Heart right ventricle (tissue), 16 donors: ENCODE measurements around the gene MAN1A1. TPM values are rescaled to one million over a fixed set of nuclear protein-coding genes. Genes with fewer than 3 reads are reported as not detected.
A peak's percentile ranks its signal among the peaks of the same experiment; 100 is the strongest.

Source experiments
- ATAC-seq, 8 donors: fragments of 200-7000 bp; cut with Tn5 transposase; one replicate each; pipeline ENCODE4 v1.9.1; 2020; ENCODE audit warnings: mild to moderate bottlenecking in 8 of 8, moderate library complexity in 8 of 8, moderate number of reproducible peaks in 1 of 8
- DNase-seq, 2 donors: peaks; one replicate each; pipeline ENCODE4 v3.0.0-alpha.2; 2020
- H3K27ac ChIP-seq, 10 donors: fragments of 200-600 bp; sonication (generic) in 2 of 10; one replicate each; pipeline versions ENCODE4 v1.5.0 to v1.8.0; 2020 to 2022; ENCODE audit warnings: mild to moderate bottlenecking in 3 of 10
- H3K27me3 ChIP-seq, 7 donors: fragments of 200-600 bp; one replicate each; pipeline ENCODE4 v1.8.0; 2021 to 2022; ENCODE audit warnings: mild to moderate bottlenecking in 2 of 7
- H3K36me3 ChIP-seq, 9 donors: fragments of 200-600 bp; sonication (generic) in 1 of 9; one replicate each; pipeline versions ENCODE4 v1.5.0 to v1.8.0; 2020 to 2022; ENCODE audit warnings: mild to moderate bottlenecking in 2 of 9
- H3K4me1 ChIP-seq, 9 donors: fragments of 200-600 bp; sonication (generic) in 1 of 9; one replicate each; pipeline versions ENCODE4 v1.5.0 to v1.8.0; 2020 to 2022; ENCODE audit warnings: mild to moderate bottlenecking in 4 of 9
- H3K4me3 ChIP-seq, 10 donors: fragments of 200-600 bp; sonication (generic) in 2 of 10; one replicate each; pipeline versions ENCODE4 v1.5.0 to v1.8.0; 2020 to 2022; ENCODE audit warnings: mild to moderate bottlenecking in 7 of 10, moderate library complexity in 2 of 10
- H3K9me3 ChIP-seq, 11 donors: fragments of 200-600 bp in 10 of 11; sonication (generic) in 2 of 11; one replicate each; pipeline versions ENCODE4 v1.5.0 to v1.8.0; 2013 to 2022; ENCODE audit warnings: mild to moderate bottlenecking in 2 of 11, control low read depth in 1 of 11, moderate library complexity in 1 of 11
- WGBS, 2 donors: extraction: QIAGEN DNeasy Blood & Tissue Kit; methylation state at CpG; one replicate each; pipeline ENCODE4 v1.1.7; 2013; ENCODE audit warnings: inconsistent platforms in 1 of 2; 5-methylcytosine and 5-hydroxymethylcytosine counted together
- intact Hi-C, 10 donors: fragments of 100-400 bp; cut with DNase I; formaldehyde crosslinking; loops; one replicate each; pipeline versions ENCODE4 v1.11.1 to v1.14.2; 2022
- polyA plus RNA-seq, 2 donors: library from polyadenylated mRNA; stranded (reverse); fragments of 200-250 nt; gene quantifications; one replicate each; pipeline ENCODE4 v1.2.3, GENCODE V29; 2013
- total RNA-seq, 10 donors: library from RNA; stranded (reverse); fragmentation: NEBNext Ultra II Directional in 3 of 10; extraction: Animal tissue kit (Norgen Biotek cat#: 25700) in 3 of 10; gene quantifications; one replicate each; pipeline versions ENCODE4 v1.2.1 to v1.2.4, GENCODE V29; 2021 to 2023
- TF ChIP-seq, protein P1 (sequence below), 9 donors: fragments of 200-600 bp; sonication (generic) in 2 of 9; IDR thresholded peaks; one replicate each; pipeline versions ENCODE4 v1.5.0 to v1.8.0; 2021 to 2022; ENCODE audit warnings: antibody characterized with exemption in 9 of 9, mild to moderate bottlenecking in 5 of 9, moderate library complexity in 1 of 9
- donor health status: Arrhythmogenic right ventricular cardiomyopathy.
- donor health status: ischemic (EF 13 %, LVEDD 7.1; RV severe dilation, severe dysfunction).
- donor health status: healthy with polysubstance abuse.
- donor health status: DM: no; HTN: yes; CAD: no.
- donor health status: DM: no; HTN: no; CAD: no.
- donor health status: ischemic (EF 25% LVEDD 6.9; RV normal size, moderate dysfunction).
- donor health status: ischemic (EF 25% LVEDD 5.7; RV mildly dilated, moderate dysfunction).
- donor health status: healthy.
- donor health status: DM: yes; HTN: yes; CAD: no.
- donor health status: Ischemic cardiomyopathy.
- donor health status: ischemic (EF 35%, LVEDD 5.7; RV mildly dilated, moderate dysfunction).
- donor health status: nonischemic (EF 11% LVEDD 7.7; RV severe dilation, severe dysfunction).
- donor health status: DM: yes; HTN: yes; CAD: no.
- donor health status: PGD.
- donor health status: ischemic (EF 29% LVEDD 5.4; RV normal size, mild dysfunction).
- donor health status: nonischemic (EF 23%, LVEDD 6.1; RV moderate dilation, normal function).

Gene MAN1A1
- total and polyA plus RNA-seq, 12 donors: 6.2 to 22.0 (median 10.2) TPM

DNA sequence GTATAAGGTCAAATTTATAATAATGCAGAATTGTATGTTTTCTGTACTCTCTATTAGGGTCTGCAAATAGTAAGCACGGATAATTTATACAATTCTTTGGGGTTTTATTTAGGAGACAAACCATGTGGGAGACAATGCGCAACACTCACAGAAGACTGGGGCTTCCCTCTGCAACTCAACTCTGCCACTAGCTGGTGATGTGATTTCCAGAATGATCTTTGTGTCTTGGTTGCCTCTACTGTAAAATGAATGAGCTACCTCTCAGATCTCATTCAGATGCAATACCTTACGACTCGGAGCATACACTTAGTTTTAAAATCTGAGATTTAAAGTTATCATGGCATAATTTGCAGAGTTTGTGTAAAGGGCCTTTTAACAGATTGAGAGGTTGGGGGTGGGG lies 6.4 kb downstream of the MAN1A1 start:
- Histone ChIP-seq H3K27me3 (no peaks in the 10 kb centered on the region), H3K4me3 (no peak overlapping the region), H3K36me3 (peaks cover 0 to 41% (median 0%) of the 10 kb centered on the region in 9 donors), H3K4me1 (peaks cover 0 to 96% (median 53%) of the 10 kb centered on the region in 9 donors), H3K9me3 (no peaks in the 10 kb centered on the region), H3K27ac (no peak overlapping the region)
- TF ChIP-seq, protein P1, sequence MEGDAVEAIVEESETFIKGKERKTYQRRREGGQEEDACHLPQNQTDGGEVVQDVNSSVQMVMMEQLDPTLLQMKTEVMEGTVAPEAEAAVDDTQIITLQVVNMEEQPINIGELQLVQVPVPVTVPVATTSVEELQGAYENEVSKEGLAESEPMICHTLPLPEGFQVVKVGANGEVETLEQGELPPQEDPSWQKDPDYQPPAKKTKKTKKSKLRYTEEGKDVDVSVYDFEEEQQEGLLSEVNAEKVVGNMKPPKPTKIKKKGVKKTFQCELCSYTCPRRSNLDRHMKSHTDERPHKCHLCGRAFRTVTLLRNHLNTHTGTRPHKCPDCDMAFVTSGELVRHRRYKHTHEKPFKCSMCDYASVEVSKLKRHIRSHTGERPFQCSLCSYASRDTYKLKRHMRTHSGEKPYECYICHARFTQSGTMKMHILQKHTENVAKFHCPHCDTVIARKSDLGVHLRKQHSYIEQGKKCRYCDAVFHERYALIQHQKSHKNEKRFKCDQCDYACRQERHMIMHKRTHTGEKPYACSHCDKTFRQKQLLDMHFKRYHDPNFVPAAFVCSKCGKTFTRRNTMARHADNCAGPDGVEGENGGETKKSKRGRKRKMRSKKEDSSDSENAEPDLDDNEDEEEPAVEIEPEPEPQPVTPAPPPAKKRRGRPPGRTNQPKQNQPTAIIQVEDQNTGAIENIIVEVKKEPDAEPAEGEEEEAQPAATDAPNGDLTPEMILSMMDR (IDR thresholded peaks at IDR 0.05): peak in 2 of 9 donors; percentile 8 to 16
- DNase-seq: no peak
- no peak for ATAC-seq
- WGBS, 2 donors: 93 to 95% methylated on average over 4 of the region's 4 CpGs
- intact Hi-C loops: loop anchor here in 7 of 10 donors (10.0 kb wide), 4 partner anchors 128 to 198 kb away; no protein-coding TSS in a partner anchor

DNA sequence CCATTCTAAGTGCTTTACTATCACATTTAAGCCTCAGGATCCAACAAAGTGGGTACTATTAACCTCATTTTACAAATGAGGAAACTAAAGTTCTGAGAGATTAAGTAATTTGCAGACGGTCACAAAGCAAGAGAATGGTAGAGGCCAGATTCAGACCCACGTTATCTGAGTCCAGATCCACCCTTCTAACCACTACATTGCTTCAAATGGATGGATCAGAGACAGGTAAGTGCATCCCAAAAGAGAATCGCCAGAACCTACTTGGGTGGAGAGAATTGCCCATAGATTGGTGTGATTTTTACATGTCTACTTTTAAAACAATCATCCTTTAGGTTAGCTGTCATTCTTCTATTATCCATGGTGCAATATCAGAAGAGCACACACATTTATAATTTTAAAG lies 7.1 kb downstream of the MAN1A1 start:
- Histone ChIP-seq H3K27ac (no peak overlapping the region), H3K4me1 (peaks cover 0 to 98% (median 50%) of the 10 kb centered on the region in 9 donors), H3K27me3 (no peaks in the 10 kb centered on the region), H3K36me3 (peaks cover 0 to 43% (median 0%) of the 10 kb centered on the region in 9 donors), H3K9me3 (no peaks in the 10 kb centered on the region), H3K4me3 (no peak overlapping the region)
- no peak for ATAC-seq
- no peak for DNase-seq
- intact Hi-C loops: loop anchor here in 7 of 10 donors (10.0 kb wide), 4 partner anchors 128 to 198 kb away; no protein-coding TSS in a partner anchor
- 90 to 92% methylated on average over 3 of the region's 3 CpGs for WGBS, 2 donors
- TF ChIP-seq, protein P1 (IDR thresholded peaks at IDR 0.05): no peak

DNA sequence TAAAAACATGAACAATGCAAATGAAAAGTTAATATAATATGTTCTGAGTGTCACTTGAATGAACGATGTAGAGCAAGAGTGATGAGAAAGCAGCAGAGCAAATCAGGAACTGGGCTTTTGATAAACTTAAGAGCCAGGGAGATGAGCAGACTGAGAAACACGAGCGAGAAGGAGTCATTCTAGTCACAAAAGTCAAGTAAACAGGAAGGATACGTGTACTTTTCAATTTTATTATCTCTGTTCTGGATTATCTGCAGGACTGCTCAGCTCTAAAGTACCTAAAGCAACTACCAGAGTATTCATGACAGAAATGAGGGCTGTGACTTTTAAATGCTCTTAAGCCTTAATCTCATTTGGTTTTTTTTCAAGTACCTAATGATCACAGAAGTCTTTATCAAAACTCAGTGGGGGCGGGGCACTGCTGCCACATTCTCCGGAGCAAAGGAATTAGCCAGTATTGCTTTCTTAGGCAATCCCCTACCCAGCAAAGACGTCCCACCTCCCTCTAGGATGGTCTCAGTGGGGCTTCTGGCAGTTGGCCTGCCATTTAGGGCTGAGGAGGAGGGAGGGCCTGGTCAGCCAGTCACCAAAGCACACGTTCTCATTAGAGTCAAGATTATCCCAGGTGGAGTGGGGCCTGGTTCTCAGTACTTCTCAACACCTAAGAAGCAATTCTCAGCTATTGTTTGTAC lies 8.6 kb downstream of the MAN1A1 start:
- Histone ChIP-seq H3K27ac (peak overlapping the region in 4 of 10 donors; percentile 28 to 48 (median 40)), H3K36me3 (peaks cover 0 to 47% (median 0%) of the 10 kb centered on the region in 9 donors), H3K4me1 (peaks cover 0 to 99% (median 41%) of the 10 kb centered on the region in 9 donors), H3K9me3 (no peaks in the 10 kb centered on the region), H3K4me3 (peak overlapping the region in 2 of 10 donors; percentile 3 to 9), H3K27me3 (no peaks in the 10 kb centered on the region)
- WGBS, 2 donors: 48 to 54% methylated on average over 8 of the region's 8 CpGs
- ATAC-seq (peak in 1 of 8 donors; percentile 18), DNase-seq (no peak)
- TF ChIP-seq, protein P1 (IDR thresholded peaks at IDR 0.05): no peak
- intact Hi-C loops: loop anchor here in 7 of 10 donors (10.0 kb wide), 4 partner anchors 126 to 196 kb away; no protein-coding TSS in a partner anchor

DNA sequence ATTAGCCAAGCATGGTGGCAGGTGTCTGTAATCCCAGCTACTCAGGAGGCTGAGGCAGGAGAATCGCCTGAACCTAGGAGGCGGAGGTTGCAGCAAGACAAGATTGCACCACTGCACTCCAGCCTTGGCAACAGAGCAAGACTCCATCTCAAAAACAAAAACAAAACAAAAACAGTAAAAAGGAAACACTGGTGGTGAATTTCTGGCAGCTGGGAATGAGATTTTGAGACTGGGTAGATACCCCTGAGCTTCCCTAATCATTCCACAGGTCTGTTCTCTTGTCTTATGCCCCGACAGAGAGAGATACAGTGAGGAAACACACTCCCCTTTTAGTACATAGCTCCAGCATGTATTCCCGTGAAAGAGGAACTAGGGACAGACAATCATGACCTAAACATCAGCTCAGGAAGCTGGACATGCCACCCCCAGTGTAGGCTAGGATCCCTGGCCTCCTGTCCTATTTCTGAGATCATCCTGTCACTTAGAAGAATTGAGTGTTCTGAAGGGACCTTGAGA lies 9.6 kb downstream of the MAN1A1 start:
- intact Hi-C loops: loop anchor here in 7 of 10 donors (10.0 kb wide), 4 partner anchors 125 to 195 kb away; no protein-coding TSS in a partner anchor
- TF ChIP-seq, protein P1 (IDR thresholded peaks at IDR 0.05): no peak
- DNase-seq (no peak), ATAC-seq (peak in 3 of 8 donors; percentile 38 to 78 (median 45))
- H3K27me3 ChIP-seq: no peaks in the 10 kb centered on the region
- H3K4me1 ChIP-seq: peaks cover 0 to 99% (median 41%) of the 10 kb centered on the region in 9 donors
- peak overlapping the region in 2 of 10 donors; percentile 35 to 48 for H3K27ac ChIP-seq
- H3K36me3 ChIP-seq: peaks cover 0 to 40% (median 0%) of the 10 kb centered on the region in 9 donors
- H3K4me3 ChIP-seq: no peak overlapping the region
- 68 to 72% methylated on average over 4 of the region's 4 CpGs for WGBS, 2 donors
- H3K9me3 ChIP-seq: no peaks in the 10 kb centered on the region
